ENCODE measurements around the gene RNF144A.

DNA sequence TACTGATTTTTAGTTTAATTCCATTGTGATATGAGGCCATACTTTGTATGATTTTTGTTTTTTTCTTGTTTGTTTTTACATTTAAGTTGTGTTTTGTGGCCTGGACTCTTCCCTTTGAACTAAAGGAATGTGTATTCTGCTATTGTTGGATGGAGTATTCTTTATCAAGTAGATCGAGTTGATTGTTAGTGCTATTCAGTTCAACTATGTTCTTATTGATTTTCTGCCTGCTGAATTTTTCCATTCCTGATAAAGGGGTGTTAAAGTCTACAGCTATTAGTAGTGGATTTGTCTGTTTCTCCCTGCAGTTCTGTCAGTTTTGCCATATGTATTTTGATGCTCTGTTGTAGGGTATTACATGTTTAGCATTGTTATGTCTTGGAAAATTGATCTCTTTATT is 14.5 kb downstream of the RNF144A start:
- TF ChIP-seq, protein P1, sequence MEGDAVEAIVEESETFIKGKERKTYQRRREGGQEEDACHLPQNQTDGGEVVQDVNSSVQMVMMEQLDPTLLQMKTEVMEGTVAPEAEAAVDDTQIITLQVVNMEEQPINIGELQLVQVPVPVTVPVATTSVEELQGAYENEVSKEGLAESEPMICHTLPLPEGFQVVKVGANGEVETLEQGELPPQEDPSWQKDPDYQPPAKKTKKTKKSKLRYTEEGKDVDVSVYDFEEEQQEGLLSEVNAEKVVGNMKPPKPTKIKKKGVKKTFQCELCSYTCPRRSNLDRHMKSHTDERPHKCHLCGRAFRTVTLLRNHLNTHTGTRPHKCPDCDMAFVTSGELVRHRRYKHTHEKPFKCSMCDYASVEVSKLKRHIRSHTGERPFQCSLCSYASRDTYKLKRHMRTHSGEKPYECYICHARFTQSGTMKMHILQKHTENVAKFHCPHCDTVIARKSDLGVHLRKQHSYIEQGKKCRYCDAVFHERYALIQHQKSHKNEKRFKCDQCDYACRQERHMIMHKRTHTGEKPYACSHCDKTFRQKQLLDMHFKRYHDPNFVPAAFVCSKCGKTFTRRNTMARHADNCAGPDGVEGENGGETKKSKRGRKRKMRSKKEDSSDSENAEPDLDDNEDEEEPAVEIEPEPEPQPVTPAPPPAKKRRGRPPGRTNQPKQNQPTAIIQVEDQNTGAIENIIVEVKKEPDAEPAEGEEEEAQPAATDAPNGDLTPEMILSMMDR (IDR thresholded peaks at IDR 0.05) = no peak
- TF ChIP-seq POLR2AphosphoS5 (IDR thresholded peaks at IDR 0.05) = no peak
- no peak for TF ChIP-seq POLR2A (IDR thresholded peaks at IDR 0.05)

All from breast epithelium (tissue), 3 donors.